Liver (tissue), 3 donors: ENCODE measurements around the gene CDA.

Source experiments
- CTCF ChIP-seq: fragments of 150-350 bp; IDR thresholded peaks from 2 replicates; pipeline ENCODE4 v1.5.1; 2017; ENCODE audit warnings: improper control_type of control experiment, low read depth, low read length; ENCODE audit not compliant: missing input control
- EGR1 ChIP-seq, 2 donors: IDR thresholded peaks; 2 replicates each; pipeline ENCODE4 v1.6.1; 2016 to 2018; ENCODE audit warnings: antibody characterized with exemption in 2 of 2, low read depth in 2 of 2
- GABPA ChIP-seq, 2 donors: IDR thresholded peaks in 1 of 2; conservative IDR thresholded peaks in 1 of 2; 2 replicates each; pipeline ENCODE4 v1.6.1; 2016; ENCODE audit warnings: antibody characterized with exemption in 2 of 2, mild to moderate bottlenecking in 1 of 2, moderate library complexity in 1 of 2
- HNF4G ChIP-seq: IDR thresholded peaks from 2 replicates; pipeline ENCODE4 v1.6.1; 2016; ENCODE audit warnings: antibody characterized with exemption
- MAX ChIP-seq: IDR thresholded peaks from 2 replicates; pipeline ENCODE4 v1.6.1; 2016; ENCODE audit warnings: antibody characterized with exemption
- REST ChIP-seq: IDR thresholded peaks from 2 replicates; pipeline ENCODE4 v1.6.1; 2016; ENCODE audit warnings: antibody characterized with exemption, mild to moderate bottlenecking
- RXRA ChIP-seq, 2 donors: IDR thresholded peaks; 2 replicates each; pipeline ENCODE4 v1.6.1; 2017 to 2018; ENCODE audit warnings: antibody characterized with exemption in 2 of 2, mild to moderate bottlenecking in 1 of 2
- TAF1 ChIP-seq: conservative IDR thresholded peaks from 2 replicates; pipeline ENCODE4 v1.6.1; 2016; ENCODE audit warnings: antibody characterized with exemption, mild to moderate bottlenecking
- YY1 ChIP-seq: IDR thresholded peaks from 2 replicates; pipeline ENCODE4 v1.6.1; 2016; ENCODE audit warnings: antibody characterized with exemption, mild to moderate bottlenecking
- donor health status: healthy.
- donor health status: healthy.

- TF ChIP-seq RXRA (IDR thresholded peaks at IDR 0.05) (no peak), CTCF (no peak), MAX (no peak), GABPA (IDR thresholded peaks at IDR 0.05 in 1 of 2, conservative IDR thresholded peaks at IDR 0.05 in 1 of 2) (no peak), HNF4G (no peak), TAF1 (no peak), REST (no peak), YY1 (no peak), EGR1 (IDR thresholded peaks at IDR 0.05; ENCODE audit: low read depth in 2 of 2) (no peak)
These were observed 53.1 kb downstream of the CDA start for GRCh38 chr1:20641975-20642374.
